SIG-M5 treated with dmso at 0.1 percent for 504 hours (cell line): Measurements from ENCODE around the gene RPTOR.

Experiments used
- DNase-seq: peaks from one replicate; lab custom pipeline; 2025; ENCODE audit not compliant: unreplicated experiment; lab: John Stamatoyannopoulos, UW

The RPTOR gene

DNA sequence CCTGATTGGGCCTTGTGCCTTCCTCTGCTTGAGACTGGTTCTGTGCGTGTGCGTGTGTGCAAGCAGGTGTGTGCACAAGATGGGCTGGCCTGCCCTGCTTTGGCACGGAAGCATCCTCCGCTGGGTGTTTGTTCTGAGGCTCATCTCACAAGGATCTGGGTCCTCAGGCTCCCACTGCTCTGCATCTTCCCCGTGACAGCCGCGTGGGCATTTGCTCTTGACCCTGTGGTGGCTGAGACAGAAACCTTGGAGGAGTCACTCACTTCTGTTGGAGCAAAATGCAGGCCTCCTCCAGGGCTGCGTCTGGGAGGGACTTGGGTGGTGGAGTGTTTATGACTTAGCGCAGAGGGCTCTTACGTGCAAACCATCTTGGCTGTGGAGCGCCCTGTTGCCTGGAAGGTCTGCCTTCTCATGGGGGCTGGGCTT is 119.2 kb downstream of the RPTOR start:
- no peak for DNase-seq

DNA sequence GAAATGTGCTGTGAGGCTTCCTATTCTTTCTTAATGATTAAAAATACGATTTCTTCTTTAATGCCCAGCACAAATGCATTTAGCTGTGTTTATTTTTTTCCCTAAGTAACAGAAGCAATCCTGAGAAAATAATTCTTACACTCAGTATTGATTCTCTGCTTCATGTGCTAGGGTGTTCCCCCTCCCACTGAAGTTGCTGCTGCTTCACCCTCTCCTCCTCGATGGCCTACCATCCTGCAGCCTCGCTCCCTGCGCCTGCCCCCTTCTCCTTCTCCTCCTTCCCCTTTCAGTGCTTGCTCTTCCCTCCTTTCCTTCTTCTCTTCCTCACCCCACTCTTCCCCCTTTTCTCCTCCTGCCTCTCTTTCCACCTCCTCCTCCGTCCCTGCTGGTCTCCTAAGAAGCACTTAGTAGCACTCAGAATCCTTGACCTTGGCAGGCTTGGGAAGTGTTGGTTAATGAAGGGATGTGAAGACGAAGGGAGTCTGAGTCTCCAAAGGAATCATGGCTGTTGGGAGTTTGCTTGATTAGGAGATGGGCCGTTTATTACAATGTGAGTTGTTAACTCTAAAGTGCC is 119.7 kb downstream of the RPTOR start:
- no peak for DNase-seq

DNA sequence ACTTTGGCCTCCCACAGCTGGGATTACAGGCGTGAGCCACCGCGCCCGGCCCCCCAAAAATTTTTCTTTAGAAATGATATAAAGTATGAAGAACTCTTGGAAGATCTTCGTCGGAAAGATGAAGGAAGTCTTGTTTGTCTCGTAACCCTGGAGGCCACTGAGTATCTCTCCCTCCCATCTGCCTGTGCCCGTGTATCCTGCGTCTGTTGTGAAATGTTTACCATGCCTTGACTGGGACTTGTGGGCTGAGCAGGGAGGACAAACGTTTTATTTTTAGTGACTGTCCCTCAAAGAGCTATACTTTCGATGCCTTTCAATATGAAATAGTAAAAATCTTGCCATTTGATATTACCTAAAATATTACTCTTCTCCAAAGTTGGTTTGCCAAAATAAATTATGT is 121.2 kb downstream of the RPTOR start:
- no peak for DNase-seq

DNA sequence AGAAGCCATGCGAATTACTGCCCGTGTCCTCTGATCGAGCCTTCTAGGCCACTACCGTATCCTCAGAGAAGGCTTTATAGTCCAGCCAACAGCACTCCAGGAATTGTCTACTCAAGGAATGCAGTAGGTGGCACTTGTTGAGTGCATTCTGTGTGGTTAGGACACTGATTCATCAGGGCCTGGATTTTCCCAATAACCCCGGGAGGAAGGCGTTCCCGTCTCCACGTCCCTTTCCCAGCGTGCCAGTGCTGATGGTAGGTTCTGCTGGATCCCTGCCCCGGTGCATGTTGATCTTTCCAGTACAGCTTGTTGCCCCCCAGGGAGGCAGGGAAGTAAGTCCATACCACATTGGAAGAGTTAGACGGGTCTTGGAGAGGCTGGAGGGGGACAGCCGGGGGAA is 122.2 kb downstream of the RPTOR start:
- no peak for DNase-seq

DNA sequence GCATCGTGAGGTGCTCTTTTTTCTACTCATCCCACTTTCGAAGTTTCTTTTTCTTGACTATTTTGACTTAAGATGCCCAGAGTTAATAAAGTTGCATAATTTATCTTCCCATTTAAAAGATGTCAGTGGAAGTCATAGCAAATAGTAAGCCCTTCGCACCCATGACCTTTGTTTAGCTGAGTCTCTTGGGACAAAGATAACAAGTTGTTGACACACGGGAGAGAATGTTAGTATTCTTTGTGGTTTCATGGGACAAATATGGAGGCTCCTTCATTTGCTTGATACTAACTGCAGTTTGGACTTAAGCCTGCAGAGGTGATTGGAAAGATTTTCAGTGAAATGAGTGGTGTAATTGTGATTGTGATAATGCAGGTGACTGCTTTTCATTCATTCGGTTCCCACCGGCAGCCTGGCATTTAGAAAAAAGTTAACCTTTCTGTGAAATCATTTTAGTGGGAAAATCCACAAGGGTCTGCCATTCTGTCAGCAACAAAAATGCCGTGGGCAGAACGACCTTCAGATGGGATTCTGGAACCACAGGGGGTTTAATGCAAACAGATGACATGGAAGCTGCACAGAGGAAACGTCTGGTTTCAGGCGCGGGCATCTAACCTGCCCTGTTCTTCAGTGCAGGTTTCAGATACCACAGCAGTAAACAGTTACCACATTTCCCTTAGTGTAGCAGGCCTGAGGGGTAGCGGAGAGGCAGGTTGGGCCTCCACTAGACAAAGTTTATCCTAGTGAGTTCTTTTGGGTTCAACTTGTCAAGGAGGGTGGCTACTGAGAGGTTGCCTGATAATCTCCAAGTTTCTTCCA is 123.0 kb downstream of the RPTOR start:
- DNase-seq: no peak

DNA sequence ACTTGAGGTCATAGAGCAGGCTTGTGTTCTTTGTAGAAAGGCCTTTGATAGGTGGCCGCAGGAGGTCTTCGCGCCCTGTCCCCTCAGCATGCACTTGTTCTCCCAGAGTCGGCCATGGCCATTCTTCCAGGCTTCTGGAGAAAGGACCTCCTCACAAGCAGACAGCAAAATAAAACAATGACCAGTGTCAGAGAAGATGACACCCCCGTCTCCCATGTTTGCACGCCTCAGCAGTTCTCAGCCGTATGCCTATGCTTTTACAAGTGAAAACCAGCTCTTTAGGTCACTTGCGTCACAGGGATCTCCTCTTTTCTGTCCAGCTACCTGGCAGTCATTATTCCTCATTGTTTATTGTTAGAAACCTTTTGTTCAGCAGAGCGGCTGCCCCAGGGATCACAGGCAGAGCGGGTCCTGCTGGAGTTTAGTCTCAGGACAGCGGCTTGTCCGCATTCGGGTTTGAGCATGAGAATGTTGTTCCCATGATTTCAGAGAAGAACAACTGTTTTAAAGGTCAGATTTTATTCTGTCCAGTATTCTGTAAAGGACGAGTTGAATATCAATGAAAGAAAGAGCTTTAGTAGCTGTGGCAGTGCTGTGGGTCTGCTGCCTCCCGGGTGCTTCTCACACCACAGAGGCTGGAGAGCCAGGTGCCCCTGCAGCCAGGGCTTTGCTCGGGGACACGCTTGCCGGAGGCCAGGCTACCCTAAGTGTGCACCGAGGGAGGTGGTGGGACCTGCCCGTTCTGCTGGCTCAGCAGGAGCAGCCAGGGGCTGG is 123.9 kb downstream of the RPTOR start:
- DNase-seq: no peak

DNA sequence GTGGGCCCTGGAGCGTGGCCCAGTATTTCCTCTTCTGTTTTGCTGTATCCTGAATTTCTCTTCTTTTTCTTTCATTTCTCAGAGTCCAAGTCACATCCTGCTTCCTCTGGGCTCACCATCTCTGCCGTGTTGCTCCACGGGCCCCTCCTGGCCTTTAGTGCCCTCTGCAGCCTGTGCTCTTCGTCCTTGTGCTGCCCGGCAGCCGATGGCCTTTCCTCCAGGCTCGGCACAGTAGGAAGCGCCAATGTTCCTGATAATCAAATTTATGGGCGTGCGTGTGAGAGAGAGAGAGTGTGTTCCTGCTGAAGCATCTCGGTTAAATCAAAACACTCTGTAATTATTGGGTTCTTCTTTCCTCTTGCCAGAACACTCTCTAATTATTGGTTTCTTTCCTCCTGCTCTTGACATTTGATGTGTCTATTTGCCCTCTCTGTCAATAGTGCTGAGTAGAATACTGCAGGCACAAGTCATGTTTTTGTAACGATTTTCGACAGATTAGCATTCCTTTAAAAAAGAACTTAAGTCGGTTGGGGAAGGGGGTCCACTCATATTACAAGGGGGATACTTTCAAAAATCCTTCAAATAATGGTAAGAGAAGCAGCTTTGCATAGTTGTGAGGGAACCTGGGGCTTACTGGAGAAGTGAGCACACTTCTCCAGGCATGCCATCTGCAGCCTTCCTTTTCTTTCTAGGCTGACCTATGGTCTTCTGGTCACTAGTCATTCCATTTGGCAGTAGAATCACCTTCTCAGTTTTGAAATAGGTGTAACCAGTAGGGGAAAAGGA is 126.6 kb downstream of the RPTOR start:
- no peak for DNase-seq

DNA sequence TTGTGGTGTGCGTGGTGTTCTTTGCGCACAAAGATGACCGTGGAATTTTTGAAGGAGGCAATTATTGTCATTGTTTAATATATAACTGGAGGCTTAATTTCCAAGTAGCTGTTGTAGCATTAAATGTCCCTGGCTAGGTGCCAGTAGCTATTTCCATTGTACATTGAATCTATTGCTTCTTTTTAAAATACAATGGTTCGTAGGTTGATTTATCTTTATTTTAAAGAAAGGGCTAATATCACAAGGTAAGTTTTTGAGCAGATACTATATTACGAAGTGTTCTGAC is 127.1 kb downstream of the RPTOR start:
- DNase-seq: no peak

DNA sequence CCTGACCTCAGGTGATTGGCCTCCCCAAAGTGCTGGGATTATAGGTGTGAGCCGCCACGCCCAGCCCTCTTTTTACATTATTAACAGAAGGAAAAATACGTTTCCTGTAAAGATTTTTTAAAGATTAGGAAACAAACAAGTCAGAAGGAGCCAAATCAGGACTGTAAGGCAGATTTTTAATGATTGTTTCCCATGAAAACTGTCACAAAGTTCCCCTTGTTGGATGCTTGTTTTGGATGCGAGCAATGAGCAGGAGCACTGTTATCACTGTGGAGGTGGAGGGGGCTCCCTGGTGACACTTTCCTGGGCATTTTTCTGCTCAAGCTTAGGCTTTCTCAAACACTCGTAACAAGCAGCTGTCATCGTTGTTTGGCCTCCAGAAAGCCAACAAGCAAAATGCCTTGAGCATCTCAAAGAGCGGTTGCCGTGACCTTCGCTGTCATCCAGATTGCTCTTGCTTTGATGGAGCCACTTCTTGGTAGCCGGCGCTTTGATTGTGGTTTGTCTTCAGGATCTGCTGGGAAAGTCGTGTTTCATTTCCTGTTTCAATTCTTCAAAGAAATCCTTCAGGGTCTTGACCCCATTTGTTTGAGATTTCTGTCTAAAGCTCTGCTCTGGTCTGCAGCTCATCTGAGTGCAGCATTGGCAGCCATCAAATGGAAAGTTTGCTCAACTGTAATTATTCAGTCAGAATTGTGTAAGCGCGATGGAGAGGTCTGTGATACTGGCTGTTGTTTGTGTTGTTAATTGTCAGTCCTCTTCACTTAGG is 128.7 kb downstream of the RPTOR start:
- DNase-seq: peak; percentile 48

DNA sequence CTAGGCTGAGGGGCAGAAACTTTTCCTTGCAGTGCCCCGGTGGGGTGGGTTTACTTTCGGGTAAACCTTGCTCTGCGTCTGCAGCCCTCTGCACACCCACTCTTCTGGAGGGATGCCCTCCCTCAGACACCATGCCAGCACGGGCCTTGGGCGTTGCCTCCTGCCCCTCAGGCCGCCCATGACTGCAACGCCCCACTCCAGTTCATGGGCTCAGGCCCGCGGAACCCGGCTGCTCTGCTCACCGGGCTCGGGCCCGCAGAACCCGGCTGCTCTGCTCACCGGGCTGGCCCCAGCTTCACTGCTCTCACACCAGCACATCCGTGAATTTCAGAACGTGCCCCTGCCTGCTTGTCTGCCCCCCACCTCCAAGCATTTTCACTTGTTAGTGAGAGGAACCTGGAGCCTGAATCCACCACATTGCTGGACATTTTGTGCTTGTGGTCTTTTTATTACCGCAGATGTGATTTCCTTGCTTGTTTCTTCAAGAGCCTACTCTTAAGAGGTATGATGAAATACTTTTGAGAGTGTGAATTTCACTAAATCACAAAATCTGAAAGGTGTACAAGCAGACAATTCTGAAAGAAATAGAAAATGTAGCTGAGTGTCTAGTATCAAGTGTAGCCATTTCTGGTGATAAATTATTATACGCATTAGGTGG is 130.9 kb downstream of the RPTOR start:
- no peak for DNase-seq

DNA sequence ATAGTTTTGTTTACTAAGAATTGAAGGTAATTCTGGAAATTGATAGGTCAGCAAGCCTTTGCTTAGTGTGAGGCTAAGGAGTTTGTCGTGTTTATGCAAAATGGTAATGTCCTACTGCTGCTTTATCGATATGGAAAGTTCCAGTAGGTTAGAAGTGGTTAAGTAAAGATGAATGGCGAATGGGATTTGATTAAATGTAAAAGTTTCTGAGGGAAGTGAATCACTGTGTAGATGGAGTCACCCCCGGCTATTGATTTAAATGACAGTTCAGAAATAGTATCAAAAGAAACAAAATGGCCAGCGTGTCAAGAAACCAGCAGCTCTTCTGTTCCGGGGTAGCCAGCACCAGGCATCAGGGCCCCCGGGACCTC is 131.4 kb downstream of the RPTOR start:
- DNase-seq: no peak

DNA sequence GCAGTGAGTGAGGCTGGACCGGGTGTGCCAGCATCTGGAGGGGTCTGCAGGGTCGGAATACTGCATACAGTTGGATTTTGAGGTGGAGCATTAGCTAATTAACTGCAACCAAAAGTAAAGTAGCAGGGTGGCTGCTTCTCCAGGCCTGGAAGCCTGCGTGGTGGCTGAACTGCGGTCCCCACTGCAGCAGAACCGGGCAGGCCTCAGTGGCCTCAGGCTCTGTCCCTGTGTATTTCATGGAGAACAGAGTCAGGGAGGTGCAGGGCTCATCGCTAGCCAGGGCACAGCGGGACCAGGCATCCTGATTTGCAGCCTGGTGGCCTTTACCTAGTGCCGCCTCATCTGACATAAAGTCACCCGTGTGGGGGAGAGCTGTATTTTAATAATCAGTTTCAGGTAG is 131.9 kb downstream of the RPTOR start:
- no peak for DNase-seq

DNA sequence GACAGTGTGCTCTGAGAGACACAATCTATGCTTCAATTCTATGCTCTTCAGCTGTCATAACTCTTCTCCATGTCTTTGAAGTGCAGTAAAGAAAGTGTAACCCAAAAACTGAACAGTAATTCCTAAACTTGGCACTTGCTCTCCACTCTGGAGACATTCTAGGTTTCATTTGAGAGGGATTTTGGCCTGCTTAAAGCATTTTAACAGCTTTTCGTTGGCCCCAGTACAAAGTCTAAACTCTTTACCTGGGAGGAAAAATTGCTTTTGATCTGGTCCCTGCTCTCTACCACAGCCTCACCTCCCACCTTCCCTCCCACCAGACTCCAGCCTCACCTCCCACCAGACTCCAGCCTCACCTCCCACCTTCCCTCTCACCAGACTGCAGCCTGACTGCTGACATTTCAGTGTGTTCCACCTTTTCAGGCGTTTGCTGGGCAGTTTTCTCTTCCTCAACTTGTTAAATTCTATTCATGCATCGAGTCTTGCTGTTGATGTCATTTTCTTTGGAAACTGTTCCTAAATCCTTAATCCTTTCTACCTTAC is 132.6 kb downstream of the RPTOR start:
- no peak for DNase-seq

DNA sequence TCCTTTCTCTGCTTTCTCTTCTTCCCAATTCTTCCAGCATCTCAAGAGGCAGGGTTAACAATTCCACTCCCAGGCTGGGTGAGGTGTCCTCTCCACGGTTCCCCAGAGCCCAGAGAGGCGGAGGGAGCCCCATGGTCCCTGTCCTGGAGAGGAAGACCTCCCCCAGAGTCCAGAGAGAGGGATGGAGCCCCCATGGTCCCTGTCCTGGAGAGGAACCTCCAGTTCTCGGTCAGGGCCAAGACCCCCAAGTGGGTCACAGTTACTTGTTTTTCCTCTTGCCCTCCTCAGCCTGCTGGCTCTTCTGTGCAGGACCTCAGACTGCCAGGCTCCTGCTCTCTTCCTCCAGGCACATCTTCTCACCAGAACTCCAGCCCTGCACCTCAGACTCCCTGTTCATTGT is 135.2 kb downstream of the RPTOR start:
- DNase-seq: no peak

DNA sequence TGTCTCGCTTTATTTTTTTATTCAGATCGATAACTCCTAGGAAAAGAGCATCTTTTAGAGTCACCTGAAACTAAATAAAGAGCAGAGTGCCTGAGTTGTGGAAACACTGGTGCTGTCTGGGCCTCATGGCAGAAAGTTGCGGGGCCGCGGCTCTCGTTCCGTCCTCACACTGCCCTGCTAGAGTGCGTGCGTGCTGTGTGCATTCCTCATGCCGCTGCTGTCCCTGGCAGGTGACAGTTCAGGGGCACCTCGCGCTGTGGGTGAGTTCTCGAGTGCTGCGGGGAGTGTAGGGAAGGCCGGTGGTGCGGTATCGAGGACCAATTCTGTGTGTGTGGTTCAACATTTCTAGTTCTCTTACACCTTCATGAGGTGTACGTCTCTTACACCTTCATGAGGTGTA is 136.6 kb downstream of the RPTOR start:
- no peak for DNase-seq

DNA sequence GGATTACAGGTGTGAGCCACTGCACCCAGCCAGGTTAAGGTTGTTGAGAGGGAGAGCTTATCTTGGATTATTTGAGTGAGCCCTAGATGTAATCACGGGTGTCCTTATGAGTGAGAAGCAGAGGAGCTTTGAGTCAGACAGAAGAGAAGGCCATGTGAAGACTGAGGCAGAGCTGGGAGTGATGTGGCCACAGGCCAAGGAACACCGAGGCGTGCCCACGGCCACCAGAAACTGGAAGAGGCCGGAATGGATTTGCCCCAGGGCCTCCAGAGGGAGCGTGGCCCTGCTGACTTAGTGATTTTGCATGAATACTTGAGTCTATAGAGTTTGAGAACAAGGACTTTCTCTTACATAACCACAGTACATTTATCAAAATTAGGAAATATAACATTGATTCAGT is 137.7 kb downstream of the RPTOR start:
- DNase-seq: no peak

DNA sequence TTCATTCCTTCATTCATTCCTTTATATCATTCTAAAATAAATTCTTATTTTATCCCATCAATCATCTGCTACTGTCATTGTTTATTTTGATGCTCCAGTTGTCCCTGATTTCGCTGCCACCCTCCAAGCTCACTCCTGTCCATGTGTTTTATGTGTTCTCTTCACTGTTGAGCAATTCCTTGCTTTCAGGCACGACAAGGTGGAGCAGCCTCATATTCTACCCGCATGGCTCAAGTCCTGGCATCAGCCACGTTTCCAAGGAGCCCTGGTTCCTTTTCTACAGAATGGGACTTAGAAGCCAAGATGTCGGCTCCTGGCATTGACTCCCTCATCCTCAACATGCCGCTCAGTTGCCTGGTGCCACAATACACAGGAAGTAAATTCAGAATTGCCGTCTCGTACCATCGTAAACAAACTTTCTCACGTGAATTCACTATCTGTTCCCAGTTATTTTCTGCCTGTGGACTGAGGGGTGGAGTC is 139.0 kb downstream of the RPTOR start:
- no peak for DNase-seq

DNA sequence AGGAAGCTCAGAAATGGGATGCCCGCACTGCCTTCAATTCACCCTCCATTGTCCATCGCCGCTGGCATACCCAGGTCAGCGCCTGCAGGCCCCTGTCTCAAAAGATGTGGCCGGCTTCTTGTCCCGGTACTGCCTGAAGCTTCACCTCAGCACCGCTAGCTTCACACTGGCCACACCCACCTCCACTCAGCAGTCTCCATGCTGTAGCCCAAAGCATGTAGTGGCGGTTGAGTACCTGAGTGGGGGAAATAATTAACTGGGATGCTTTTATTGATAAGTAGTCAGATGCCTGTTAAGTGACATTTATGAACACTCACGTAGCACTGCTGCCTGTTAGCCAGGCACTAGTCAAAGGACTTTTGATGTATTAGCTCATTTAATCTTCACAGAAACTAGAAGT is 143.2 kb downstream of the RPTOR start:
- no peak for DNase-seq

DNA sequence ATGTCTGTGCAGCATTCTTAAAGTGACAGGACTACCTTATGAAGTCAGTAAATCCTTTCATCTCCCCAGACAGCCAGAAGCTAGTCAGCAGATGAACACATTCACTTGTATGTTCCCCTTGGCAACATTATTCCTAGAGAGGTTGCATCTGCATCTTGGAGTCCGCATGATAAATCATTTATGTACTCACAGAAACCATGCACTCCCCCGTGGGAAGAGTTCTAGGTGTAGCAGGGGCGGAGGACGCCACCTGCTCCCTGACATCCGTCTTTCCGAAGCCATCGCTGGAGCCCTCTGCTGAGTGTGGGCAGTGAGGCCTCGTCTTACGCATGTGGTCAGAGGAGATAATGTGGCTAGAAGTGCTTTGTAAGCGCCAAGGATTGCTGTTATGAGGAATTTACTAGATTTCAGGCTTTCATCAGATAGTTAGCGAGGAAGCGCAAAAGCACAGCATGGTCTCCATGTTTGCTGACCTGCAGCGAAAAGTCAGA is 144.5 kb downstream of the RPTOR start:
- DNase-seq: no peak

DNA sequence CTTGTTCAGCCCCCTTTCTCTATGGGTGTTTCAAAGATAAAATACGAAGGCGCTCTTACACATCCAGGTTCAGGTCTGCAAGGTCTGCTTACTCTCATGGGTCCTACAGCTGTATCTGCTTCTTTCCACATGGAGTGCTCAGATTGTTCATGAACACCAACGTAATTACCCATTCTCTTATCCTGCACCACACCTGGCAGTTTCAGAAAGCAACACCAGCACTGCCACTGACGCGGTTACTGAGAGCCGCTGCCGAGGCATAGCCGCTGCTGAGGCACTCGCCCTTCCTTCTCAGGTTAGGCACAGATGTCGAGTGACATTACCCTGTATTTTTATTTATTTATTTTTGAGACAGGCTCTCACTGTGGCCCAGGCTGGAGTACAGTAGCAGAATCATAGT is 147.1 kb downstream of the RPTOR start:
- DNase-seq: no peak
